Mesothelial cell of epicardium (in vitro differentiated cells): Measurements from ENCODE around the gene BORCS6. TPM values are rescaled to one million over a fixed set of nuclear protein-coding genes. Genes with fewer than 3 reads are reported as not detected.

Source experiments
- DNase-seq, 2 experiments: peaks; one replicate each; pipeline ENCODE4 v3.0.0; 2021; ENCODE audit warnings: low spot score in 2 of 2; ENCODE audit not compliant: unreplicated experiment in 2 of 2
- H3K27ac Mint-ChIP-seq: 2 replicates; pipeline ENCODE4 v1.8.0; 2021; ENCODE audit warnings: mixed read lengths
- H3K27me3 Mint-ChIP-seq: 2 replicates; pipeline ENCODE4 v1.8.0; 2021; ENCODE audit warnings: low read depth, mixed read lengths
- H3K36me3 Mint-ChIP-seq: 2 replicates; pipeline ENCODE4 v1.8.0; 2021; ENCODE audit warnings: mixed read lengths
- H3K4me1 Mint-ChIP-seq: 2 replicates; pipeline ENCODE4 v1.8.0; 2021; ENCODE audit warnings: mixed read lengths
- H3K4me3 Mint-ChIP-seq: 2 replicates; pipeline ENCODE4 v1.8.0; 2021; ENCODE audit warnings: mild to moderate bottlenecking, moderate library complexity, mixed read lengths
- H3K9me3 Mint-ChIP-seq: 2 replicates; pipeline ENCODE4 v1.8.0; 2021; ENCODE audit warnings: mixed read lengths
- total RNA-seq: library from RNA; stranded (reverse); gene quantifications from 3 replicates; pipeline ENCODE4 v1.2.1, GENCODE V29; 2021
- TF ChIP-seq, protein P1 (sequence below): fragments of 200-600 bp; sonication (generic); IDR thresholded peaks from one replicate; pipeline ENCODE4 v1.5.0; 2021; ENCODE audit warnings: antibody characterized with exemption; ENCODE audit not compliant: unreplicated experiment

BORCS6 gene
- total RNA-seq, 1 donor from 2014 or later = 3.0 TPM

DNA sequence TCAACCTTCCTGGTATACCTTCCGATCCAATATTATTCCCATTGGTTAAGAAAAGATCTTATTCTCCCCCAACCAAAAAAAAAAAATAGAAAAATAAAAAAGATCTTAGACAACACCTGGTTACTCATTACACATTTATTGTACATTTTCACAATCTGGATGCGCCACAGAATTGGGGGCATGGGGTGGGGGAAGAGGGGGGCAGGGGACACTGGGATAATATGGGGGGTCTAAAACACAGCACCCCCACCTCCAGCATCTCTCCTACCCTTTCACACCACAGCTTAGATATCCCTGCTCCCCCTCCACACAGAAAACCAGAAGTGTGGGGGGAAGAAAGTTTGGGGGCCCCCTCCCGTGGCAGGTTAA lies 31.0 kb downstream of the BORCS6 start:
- Mint-ChIP-seq H3K4me1 (peaks cover 29% of the 10 kb centered on the region), H3K36me3 (no peaks in the 10 kb centered on the region), H3K27me3 (no peaks in the 10 kb centered on the region), H3K9me3 (no peaks in the 10 kb centered on the region), H3K27ac (peak overlapping the region; percentile 75), H3K4me3 (no peak overlapping the region)
- TF ChIP-seq, protein P1, sequence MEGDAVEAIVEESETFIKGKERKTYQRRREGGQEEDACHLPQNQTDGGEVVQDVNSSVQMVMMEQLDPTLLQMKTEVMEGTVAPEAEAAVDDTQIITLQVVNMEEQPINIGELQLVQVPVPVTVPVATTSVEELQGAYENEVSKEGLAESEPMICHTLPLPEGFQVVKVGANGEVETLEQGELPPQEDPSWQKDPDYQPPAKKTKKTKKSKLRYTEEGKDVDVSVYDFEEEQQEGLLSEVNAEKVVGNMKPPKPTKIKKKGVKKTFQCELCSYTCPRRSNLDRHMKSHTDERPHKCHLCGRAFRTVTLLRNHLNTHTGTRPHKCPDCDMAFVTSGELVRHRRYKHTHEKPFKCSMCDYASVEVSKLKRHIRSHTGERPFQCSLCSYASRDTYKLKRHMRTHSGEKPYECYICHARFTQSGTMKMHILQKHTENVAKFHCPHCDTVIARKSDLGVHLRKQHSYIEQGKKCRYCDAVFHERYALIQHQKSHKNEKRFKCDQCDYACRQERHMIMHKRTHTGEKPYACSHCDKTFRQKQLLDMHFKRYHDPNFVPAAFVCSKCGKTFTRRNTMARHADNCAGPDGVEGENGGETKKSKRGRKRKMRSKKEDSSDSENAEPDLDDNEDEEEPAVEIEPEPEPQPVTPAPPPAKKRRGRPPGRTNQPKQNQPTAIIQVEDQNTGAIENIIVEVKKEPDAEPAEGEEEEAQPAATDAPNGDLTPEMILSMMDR = peak; percentile 24
- DNase-seq = no peak

DNA sequence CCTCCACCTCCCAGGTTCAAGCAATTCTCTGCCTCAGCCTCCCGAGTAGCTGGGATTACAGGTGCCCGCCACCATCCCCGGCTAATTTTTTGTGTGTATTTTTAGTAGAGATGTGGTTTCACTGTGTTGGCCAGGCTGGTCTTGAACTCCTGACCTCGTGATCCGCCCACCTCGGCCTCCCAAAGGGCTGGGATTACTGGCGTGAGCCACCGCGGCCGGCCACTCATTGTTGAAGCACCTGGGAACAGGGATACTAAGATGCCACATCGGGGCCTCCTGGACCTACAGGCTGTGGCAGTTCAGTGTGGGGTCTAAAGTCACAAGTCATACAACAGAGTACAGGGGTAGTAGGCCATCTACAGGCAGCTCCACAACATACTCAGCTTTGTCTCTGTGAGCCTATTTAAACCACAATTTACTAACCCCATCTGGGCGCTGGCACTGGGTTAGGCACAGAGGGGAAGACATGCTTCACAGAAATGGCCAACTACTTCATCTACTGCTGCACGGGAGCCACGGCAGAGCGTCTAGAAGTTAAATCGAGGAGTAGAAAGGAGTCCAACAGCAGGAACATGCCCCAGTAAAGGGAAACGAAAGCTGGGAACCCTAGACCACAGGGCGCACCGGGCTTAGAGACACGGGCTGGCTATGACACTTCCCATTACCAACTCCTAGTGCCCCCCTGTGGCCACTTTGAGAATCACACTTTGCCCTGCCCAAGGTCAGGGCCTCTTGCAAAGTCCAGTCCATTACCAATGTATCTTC lies 31.5 kb downstream of the BORCS6 start:
- no peak overlapping the region for H3K4me3 Mint-ChIP-seq
- peaks cover 26% of the 10 kb centered on the region for H3K4me1 Mint-ChIP-seq

DNA sequence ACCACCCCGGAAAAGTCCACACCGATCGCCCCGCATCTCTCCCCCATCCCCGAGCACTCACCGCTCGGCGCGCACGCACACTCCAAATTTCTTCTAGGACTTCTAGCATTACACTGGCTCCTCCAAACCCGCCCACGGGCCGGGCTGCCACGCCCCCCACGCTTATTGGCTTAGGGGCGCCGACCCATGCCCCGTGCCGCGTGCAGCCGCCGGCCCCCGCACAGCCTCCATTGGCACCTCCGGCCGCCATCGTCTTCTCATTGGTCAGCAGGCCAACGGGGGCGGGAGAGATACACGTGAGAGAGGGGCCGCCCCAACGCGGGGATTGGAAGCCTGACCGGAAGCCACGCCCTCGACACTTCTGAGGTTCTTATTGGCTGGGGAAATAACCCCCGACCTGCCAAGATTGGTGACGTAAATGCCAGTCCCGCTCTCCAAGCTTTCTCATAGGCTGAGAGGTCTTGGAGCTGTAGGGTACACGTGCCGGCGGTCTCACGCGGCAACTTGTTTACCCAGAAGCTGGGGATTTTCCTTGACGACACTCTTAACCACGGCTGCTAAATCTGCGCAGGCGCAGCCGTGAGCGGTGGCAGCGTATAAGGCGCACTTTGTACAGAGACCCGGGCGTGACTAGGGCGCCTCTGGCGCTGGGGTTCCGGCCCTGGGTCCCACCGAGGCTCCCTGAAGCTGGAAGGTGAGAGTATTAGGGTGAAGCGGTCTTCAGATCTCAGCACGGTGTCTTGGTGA lies 33.6 kb downstream of the BORCS6 start:
- Mint-ChIP-seq H3K27me3 (no peaks in the 10 kb centered on the region), H3K9me3 (no peaks in the 10 kb centered on the region), H3K36me3 (no peaks in the 10 kb centered on the region), H3K27ac (no peak overlapping the region), H3K4me1 (peaks cover 35% of the 10 kb centered on the region), H3K4me3 (no peak overlapping the region)
- TF ChIP-seq, protein P1 = no peak
- peak; percentile 98 to 99 for DNase-seq

More for the DNA sequence above, 31.5 kb downstream of the BORCS6 start:
- Mint-ChIP-seq H3K27ac (peak overlapping the region; percentile 75), H3K36me3 (no peaks in the 10 kb centered on the region), H3K27me3 (no peaks in the 10 kb centered on the region), H3K9me3 (no peaks in the 10 kb centered on the region)
- peak in 1 of 2 experiments; percentile 91 for DNase-seq
- TF ChIP-seq, protein P1 = peak; percentile 95

DNA sequence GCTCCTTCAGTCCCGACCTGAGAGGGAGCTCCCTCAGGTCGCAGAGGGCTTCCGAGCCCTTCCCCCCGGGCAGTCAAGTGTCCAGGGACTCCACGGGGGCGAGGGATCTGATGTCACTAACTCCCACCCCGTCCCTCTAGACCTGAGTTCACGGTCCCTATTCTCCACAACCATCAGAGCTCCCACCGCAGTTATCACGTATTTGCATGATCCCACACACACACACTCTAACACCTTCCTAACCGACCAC lies 34.1 kb downstream of the BORCS6 start:
- H3K4me1 Mint-ChIP-seq = peaks cover 31% of the 10 kb centered on the region
- H3K9me3 Mint-ChIP-seq = no peaks in the 10 kb centered on the region
- H3K36me3 Mint-ChIP-seq = no peaks in the 10 kb centered on the region
- H3K27me3 Mint-ChIP-seq = no peaks in the 10 kb centered on the region
- TF ChIP-seq, protein P1 = no peak
- H3K27ac Mint-ChIP-seq = no peak overlapping the region
- H3K4me3 Mint-ChIP-seq = no peak overlapping the region
- no peak for DNase-seq

DNA sequence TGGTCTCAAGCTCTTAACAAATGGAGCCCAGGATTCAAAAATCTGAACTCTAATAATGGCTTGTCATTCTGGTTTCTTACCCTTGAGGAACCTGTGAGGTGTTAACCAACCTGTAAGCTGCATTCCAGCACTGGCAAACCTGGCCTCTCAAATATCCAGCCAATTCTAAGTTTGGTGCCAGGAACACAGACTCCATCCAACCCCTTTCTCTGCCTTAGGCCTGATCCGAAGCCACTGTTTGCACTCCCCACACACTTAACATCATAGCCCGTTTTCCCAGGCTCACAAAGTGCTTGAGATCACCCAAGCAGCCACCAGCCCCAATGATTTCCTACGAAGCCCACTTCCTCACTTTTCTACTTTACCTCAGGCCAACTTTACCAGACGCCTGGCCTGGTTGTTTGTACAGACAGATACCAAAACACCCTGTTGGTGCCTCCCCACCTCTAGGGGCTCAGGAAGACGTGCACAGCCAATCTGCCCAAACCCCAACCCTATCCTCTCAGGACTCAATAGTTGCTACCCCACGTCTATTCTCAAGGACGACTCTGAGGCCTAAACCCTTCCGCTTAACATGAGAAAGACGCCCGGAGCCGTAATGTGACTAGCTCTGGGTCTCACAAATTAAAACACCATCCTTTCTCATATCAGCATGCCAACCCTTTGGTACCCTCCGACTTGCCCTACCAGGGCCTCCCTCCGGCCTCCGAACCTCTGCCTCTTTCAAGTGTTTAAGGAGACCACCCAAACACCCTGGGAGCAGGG lies 34.6 kb downstream of the BORCS6 start:
- DNase-seq = no peak
- H3K36me3 Mint-ChIP-seq = no peaks in the 10 kb centered on the region
- H3K27ac Mint-ChIP-seq = no peak overlapping the region
- H3K4me1 Mint-ChIP-seq = peaks cover 26% of the 10 kb centered on the region
- no peaks in the 10 kb centered on the region for H3K9me3 Mint-ChIP-seq
- no peaks in the 10 kb centered on the region for H3K27me3 Mint-ChIP-seq
- TF ChIP-seq, protein P1 = no peak
- H3K4me3 Mint-ChIP-seq = no peak overlapping the region
